ENCODE data around the gene CCDC186. TPM values are rescaled to one million over a fixed set of nuclear protein-coding genes. Genes with fewer than 3 reads are reported as not detected.
"Not testable (repeated sequence)": the region's sequence is repeated elsewhere in the genome, so short reads cannot be mapped to it uniquely, and the experiment has no call there.

Gene CCDC186
- total RNA-seq, 2 donors from 2014 or later, result 19.9 to 22.3 TPM

- no peak overlapping the region for H3K4me3 Mint-ChIP-seq
- no peak overlapping the region for H3K4me3 ChIP-seq (ENCODE audit: low read length)
- DNase-seq, result no peak
- H3K9me3 Mint-ChIP-seq, result no peaks in the 10 kb centered on the region
- TF ChIP-seq CTCF (conservative IDR thresholded peaks at IDR 0.05), result no peak
- H3K9me3 ChIP-seq (ENCODE audit: control insufficient read depth, low read length), result no peaks in the 10 kb centered on the region
- H3K27ac ChIP-seq (ENCODE audit: low read depth, low read length), result no peak overlapping the region
- H3K4me1 ChIP-seq (ENCODE audit: control insufficient read depth, insufficient read depth, low read length), result no peaks in the 10 kb centered on the region
- H3K4me1 Mint-ChIP-seq, result no peaks in the 10 kb centered on the region
- H3K27ac Mint-ChIP-seq, result no peak overlapping the region
- H3K27me3 ChIP-seq (ENCODE audit: control insufficient read depth, insufficient read depth, low read length, poor library complexity, severe bottlenecking), result no peaks in the 10 kb centered on the region
- no peak overlapping the region for H3K9ac ChIP-seq (ENCODE audit: extremely low read depth, low read length, poor library complexity, severe bottlenecking)
- peaks cover 39% of the 10 kb centered on the region for H3K36me3 ChIP-seq (ENCODE audit: control insufficient read depth, insufficient read depth, low read length)
- no peaks in the 10 kb centered on the region for H3K27me3 Mint-ChIP-seq (ENCODE audit: insufficient read depth)
- WGBS, 2 experiments (ENCODE audit: insufficient coverage in 1 of 2, insufficient read length in 1 of 2), result 83 to 94% methylated on average over 1 of the region's 1 CpG
- H3K36me3 Mint-ChIP-seq (ENCODE audit: low read depth), result peaks cover 61% of the 10 kb centered on the region
Observed at GRCh38 chr10:114151892-114152291, 22.1 kb downstream of the CCDC186 start.

- H3K4me1 ChIP-seq (ENCODE audit: control insufficient read depth, insufficient read depth, low read length), result no peaks in the 10 kb centered on the region
- H3K9ac ChIP-seq (ENCODE audit: extremely low read depth, low read length, poor library complexity, severe bottlenecking), result no peak overlapping the region
- no peaks in the 10 kb centered on the region for H3K27me3 Mint-ChIP-seq (ENCODE audit: insufficient read depth)
- H3K4me1 Mint-ChIP-seq, result no peaks in the 10 kb centered on the region
- no peaks in the 10 kb centered on the region for H3K9me3 ChIP-seq (ENCODE audit: control insufficient read depth, low read length)
- H3K4me3 Mint-ChIP-seq, result no peak overlapping the region
- no peaks in the 10 kb centered on the region for H3K27me3 ChIP-seq (ENCODE audit: control insufficient read depth, insufficient read depth, low read length, poor library complexity, severe bottlenecking)
- no peak overlapping the region for H3K27ac Mint-ChIP-seq
- H3K4me3 ChIP-seq (ENCODE audit: low read length), result no peak overlapping the region
- 91% methylated on average over 2 of the region's 2 CpGs; no CpG with 5 or more reads in 1 of the 2 experiments for WGBS, 2 experiments (ENCODE audit: insufficient coverage in 1 of 2, insufficient read length in 1 of 2)
- H3K36me3 ChIP-seq (ENCODE audit: control insufficient read depth, insufficient read depth, low read length), result peaks cover 36% of the 10 kb centered on the region
- peaks cover 61% of the 10 kb centered on the region for H3K36me3 Mint-ChIP-seq (ENCODE audit: low read depth)
- H3K9me3 Mint-ChIP-seq, result no peaks in the 10 kb centered on the region
- no peak for TF ChIP-seq CTCF (conservative IDR thresholded peaks at IDR 0.05)
- no peak for DNase-seq
- no peak overlapping the region for H3K27ac ChIP-seq (ENCODE audit: low read depth, low read length)
Observed at GRCh38 chr10:114151486-114151885, 22.5 kb downstream of the CCDC186 start.

- H3K27ac Mint-ChIP-seq; H3K4me3 Mint-ChIP-seq; H3K4me1 Mint-ChIP-seq; H3K9ac ChIP-seq (ENCODE audit: extremely low read depth, low read length, poor library complexity, severe bottlenecking); H3K9me3 ChIP-seq (ENCODE audit: control insufficient read depth, low read length); H3K27me3 ChIP-seq (ENCODE audit: control insufficient read depth, insufficient read depth, low read length, poor library complexity, severe bottlenecking); H3K9me3 Mint-ChIP-seq; H3K27me3 Mint-ChIP-seq (ENCODE audit: insufficient read depth); H3K4me3 ChIP-seq (ENCODE audit: low read length); H3K27ac ChIP-seq (ENCODE audit: low read depth, low read length); H3K4me1 ChIP-seq (ENCODE audit: control insufficient read depth, insufficient read depth, low read length); DNase-seq: not testable (repeated sequence)
- WGBS, 2 experiments (ENCODE audit: insufficient coverage in 1 of 2, insufficient read length in 1 of 2), result 97 to 100% methylated on average over 2 of the region's 3 CpGs
- peaks cover 51% of the 10 kb centered on the region for H3K36me3 Mint-ChIP-seq (ENCODE audit: low read depth)
- H3K36me3 ChIP-seq (ENCODE audit: control insufficient read depth, insufficient read depth, low read length), result peaks cover 31% of the 10 kb centered on the region
Observed at GRCh38 chr10:114149476-114149875, 24.5 kb downstream of the CCDC186 start.

- no peaks in the 10 kb centered on the region for H3K4me1 Mint-ChIP-seq
Observed at GRCh38 chr10:114143160-114143559, 30.8 kb downstream of the CCDC186 start.

More at GRCh38 chr10:114143160-114143559, 30.8 kb downstream of the CCDC186 start:
- Mint-ChIP-seq H3K36me3 (ENCODE audit: low read depth) (peaks cover 41% of the 10 kb centered on the region), H3K27ac (no peak overlapping the region), H3K9me3 (no peaks in the 10 kb centered on the region), H3K4me3 (no peak overlapping the region), H3K27me3 (ENCODE audit: insufficient read depth) (no peaks in the 10 kb centered on the region)
- Histone ChIP-seq H3K4me3 (ENCODE audit: low read length) (no peak overlapping the region), H3K36me3 (ENCODE audit: control insufficient read depth, insufficient read depth, low read length) (peaks cover 42% of the 10 kb centered on the region), H3K9ac (ENCODE audit: extremely low read depth, low read length, poor library complexity, severe bottlenecking) (no peak overlapping the region), H3K27me3 (ENCODE audit: control insufficient read depth, insufficient read depth, low read length, poor library complexity, severe bottlenecking) (no peaks in the 10 kb centered on the region), H3K9me3 (ENCODE audit: control insufficient read depth, low read length) (no peaks in the 10 kb centered on the region), H3K27ac (ENCODE audit: low read depth, low read length) (no peak overlapping the region), H3K4me1 (ENCODE audit: control insufficient read depth, insufficient read depth, low read length) (no peaks in the 10 kb centered on the region)
- WGBS, 2 experiments (ENCODE audit: insufficient coverage in 1 of 2, insufficient read length in 1 of 2), result 91 to 100% methylated on average over 1 of the region's 1 CpG
- no peak for DNase-seq
- TF ChIP-seq CTCF (conservative IDR thresholded peaks at IDR 0.05), result no peak

Data from endodermal cell (in vitro differentiated cells).